G401 (cell line): Measurements from ENCODE around the gene SCGB1D2. TPM values are rescaled to one million over a fixed set of nuclear protein-coding genes. Genes with fewer than 3 reads are reported as not detected.

ENCODE experiments used
- DNase-seq: peaks from one replicate; pipeline ENCODE4 v3.0.0-alpha.2; 2015; ENCODE audit warnings: low spot score
- in situ Hi-C: cut with HindIII; loops from 2 replicates; pipeline ENCODE4 v1.10.0; 2016; ENCODE audit warnings: low sequenced_read_pairs, mixed read lengths
- total RNA-seq: library from RNA; depleted of rRNA; stranded (reverse); fragments of >200 nt; shearing (Covaris generic); gene quantifications from 2 replicates; pipeline ENCODE4 v1.2.3, GENCODE V29; 2014; rRNA removed

The SCGB1D2 gene
- total RNA-seq, 1 experiment from 2014 or later, result not detected

GRCh38 chr11:62251698-62252097, 9.7 kb downstream of the SCGB1D2 start:
- DNase-seq, result no peak
- in situ Hi-C loops, result no loop called here

GRCh38 chr11:62253999-62254542, 12.0 kb downstream of the SCGB1D2 start:
- no peak for DNase-seq
- in situ Hi-C loops, result no loop called here

- DNase-seq, result no peak
- in situ Hi-C loops, result no loop called here
Observed at GRCh38 chr11:62256281-62256680, 14.2 kb downstream of the SCGB1D2 start.

GRCh38 chr11:62260261-62260953, 18.4 kb downstream of the SCGB1D2 start:
- DNase-seq, result no peak
- in situ Hi-C loops, result no loop called here

GRCh38 chr11:62264004-62264403, 22.0 kb downstream of the SCGB1D2 start:
- no peak for DNase-seq
- in situ Hi-C loops, result no loop called here

DNA sequence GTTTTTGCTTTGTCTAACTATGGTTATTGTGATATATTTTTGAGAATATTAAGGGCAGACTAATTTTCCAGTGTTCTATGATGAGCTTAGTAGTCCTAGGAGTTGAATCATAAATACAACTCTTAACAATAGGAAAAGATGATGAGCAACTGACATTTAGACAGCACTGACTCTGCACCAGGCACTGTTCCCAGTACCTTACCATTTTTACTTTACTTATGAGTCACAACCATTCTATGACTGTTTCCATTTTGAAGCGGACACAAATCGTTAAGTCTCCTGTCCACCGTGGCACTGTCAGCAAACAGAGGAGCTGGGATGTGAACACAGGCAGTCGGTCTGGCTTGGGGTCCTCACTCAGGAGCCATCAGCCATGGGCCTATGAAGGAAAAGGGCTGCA, 24.5 kb downstream of the SCGB1D2 start:
- DNase-seq, result no peak
- in situ Hi-C loops, result no loop called here

- in situ Hi-C loops, result no loop called here
- DNase-seq, result no peak
Observed at GRCh38 chr11:62267050-62267449, 25.0 kb downstream of the SCGB1D2 start.

- no peak for DNase-seq
- in situ Hi-C loops, result no loop called here
Observed at GRCh38 chr11:62267576-62267975, 25.5 kb downstream of the SCGB1D2 start.

GRCh38 chr11:62269654-62270278, 27.7 kb downstream of the SCGB1D2 start, which contains the start of gene SCGB2A2:
TSS of gene SCGB2A2 (plus strand) at chr11:62270158. CDS start at chr11:62270217, 59 bp downstream.
- no peak for DNase-seq
- in situ Hi-C loops, result no loop called here

DNA sequence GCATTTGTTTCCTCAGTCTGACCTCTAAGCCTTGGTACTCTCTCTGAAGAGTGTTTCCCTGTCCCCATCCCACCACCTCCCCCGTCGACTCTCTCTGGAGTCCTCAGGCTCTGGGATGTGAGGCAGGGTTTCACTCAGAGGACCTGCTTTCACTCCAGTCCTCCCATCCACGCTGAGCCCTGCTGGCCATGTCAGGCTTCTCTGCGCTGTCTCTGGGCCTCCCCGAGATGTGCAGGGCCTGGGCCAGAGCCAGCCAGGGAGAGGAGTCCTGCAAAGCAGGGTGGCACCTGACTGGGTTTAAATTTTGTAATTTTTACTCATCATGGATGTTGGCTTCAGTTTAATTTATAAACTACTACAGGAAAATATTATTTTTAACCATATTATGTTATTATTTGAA, 31.2 kb downstream of the SCGB1D2 start:
- no peak for DNase-seq
- in situ Hi-C loops, result no loop called here

GRCh38 chr11:62273789-62274275, 31.8 kb downstream of the SCGB1D2 start:
- in situ Hi-C loops, result no loop called here
- DNase-seq, result no peak

- in situ Hi-C loops, result no loop called here
- DNase-seq, result no peak
Observed at GRCh38 chr11:62280452-62280851, 38.4 kb downstream of the SCGB1D2 start.

Other genes starting within 250 kb of the SCGB1D2 start
- gene INCENP, start 118.2 kb upstream of the SCGB1D2 start, total RNA-seq, result 73.7 and 84.8 TPM in 2 replicates
- not detected in 2 replicates for gene SCGB1D1, start 52.0 kb upstream of the SCGB1D2 start, total RNA-seq
- gene SCGB2A1, start 33.6 kb upstream of the SCGB1D2 start, total RNA-seq, result not detected in 2 replicates
- not detected in 2 replicates for gene SCGB2A2, start 27.9 kb downstream of the SCGB1D2 start, total RNA-seq
- not detected in 2 replicates for gene SCGB1D4, start 56.8 kb downstream of the SCGB1D2 start, total RNA-seq
- gene ASRGL1, start 95.2 kb downstream of the SCGB1D2 start, total RNA-seq, result 26.6 and 28.1 TPM in 2 replicates
- not detected in 2 replicates for gene SCGB1A1, start 176.8 kb downstream of the SCGB1D2 start, total RNA-seq